Left kidney (tissue), 2 donors: ENCODE results near the gene SNX18. TPM values are rescaled to one million over a fixed set of nuclear protein-coding genes. Genes with fewer than 3 reads are reported as not detected.

Experiments used
- DNase-seq: peaks from one replicate; pipeline ENCODE4 v3.0.0-alpha.2; 2013
- polyA plus RNA-seq: library from polyadenylated mRNA; unstranded; fragments of 120-200 nt; gene quantifications from one replicate; pipeline ENCODE4 v1.2.1, GENCODE V29; 2013; ENCODE audit not compliant: insufficient read length

SNX18 gene
- polyA plus RNA-seq, 1 donor = 28.6 TPM

- DNase-seq = no peak
Observed at GRCh38 chr5:54539001-54539400, 21.4 kb downstream of the SNX18 start.

- DNase-seq = no peak
Observed at GRCh38 chr5:54540286-54540685, 22.7 kb downstream of the SNX18 start.

GRCh38 chr5:54541823-54542783, 24.5 kb downstream of the SNX18 start:
- DNase-seq = no peak

GRCh38 chr5:54544044-54544443, 26.5 kb downstream of the SNX18 start:
- no peak for DNase-seq

- DNase-seq = no peak
Observed at GRCh38 chr5:54545796-54546195, 28.2 kb downstream of the SNX18 start.

- no peak for DNase-seq
Observed at GRCh38 chr5:54547711-54548250, 30.2 kb downstream of the SNX18 start.

GRCh38 chr5:54548565-54548964, 31.0 kb downstream of the SNX18 start:
- DNase-seq = no peak

- DNase-seq = no peak
Observed at GRCh38 chr5:54551292-54551691, 33.7 kb downstream of the SNX18 start.

GRCh38 chr5:54551926-54552325, 34.4 kb downstream of the SNX18 start:
- DNase-seq = no peak

GRCh38 chr5:54552446-54552845, 34.9 kb downstream of the SNX18 start:
- no peak for DNase-seq

GRCh38 chr5:54553659-54554207, 36.2 kb downstream of the SNX18 start:
- no peak for DNase-seq

GRCh38 chr5:54556141-54556540, 38.6 kb downstream of the SNX18 start:
- no peak for DNase-seq

GRCh38 chr5:54558362-54558761, 40.8 kb downstream of the SNX18 start:
- DNase-seq = no peak

GRCh38 chr5:54561651-54562050, 44.1 kb downstream of the SNX18 start:
- DNase-seq = no peak

- DNase-seq = no peak
Observed at GRCh38 chr5:54563083-54563761, 45.7 kb downstream of the SNX18 start.

- DNase-seq = no peak
Observed at GRCh38 chr5:54567996-54568395, 50.4 kb downstream of the SNX18 start.

GRCh38 chr5:54570916-54571315, 53.4 kb downstream of the SNX18 start:
- DNase-seq = no peak

- DNase-seq = no peak
Observed at GRCh38 chr5:54571462-54571861, 53.9 kb downstream of the SNX18 start.

- no peak for DNase-seq
Observed at GRCh38 chr5:54573812-54574489, 56.4 kb downstream of the SNX18 start.

- DNase-seq = no peak
Observed at GRCh38 chr5:54577528-54577927, 60.0 kb downstream of the SNX18 start.

- DNase-seq = no peak
Observed at GRCh38 chr5:54577937-54578653, 60.5 kb downstream of the SNX18 start.
